ENCODE data around the gene SLF2.
"Not testable (repeated sequence)": the region's sequence is repeated elsewhere in the genome, so short reads cannot be mapped to it uniquely, and the experiment has no call there.

GRCh38 chr10:100975397-100975796 lies 62.6 kb downstream of the SLF2 start:
- not testable (repeated sequence) for TF ChIP-seq CTCF, POLR2A (IDR thresholded peaks at IDR 0.05)
